HepG2 (cell line): Measurements from ENCODE around the gene YWHAQ. TPM values are rescaled to one million over a fixed set of nuclear protein-coding genes. Genes with fewer than 3 reads are reported as not detected.
"Not testable (repeated sequence)": the region's sequence is repeated elsewhere in the genome, so short reads cannot be mapped to it uniquely, and the experiment has no call there.

Experiments
- ATAC-seq: fragments of 200-7000 bp; cut with Tn5 transposase; 3 replicates; pipeline ENCODE4 v1.9.1; 2020; ENCODE audit warnings: mild to moderate bottlenecking, moderate library complexity
- BruUV-seq: library from RNA; stranded (reverse); fragments of 400-500 nt; replicated peaks from 2 replicates; lab custom pipeline; 2021; lab: Mats Ljungman, UMichigan
- CTCF ChIA-PET: fragments of 300-600 bp; formaldehyde crosslinking; extraction: SDS; loops from one replicate; lab custom pipeline; 2021; ENCODE audit warnings: low total read pairs, inconsistent platforms, low intra/inter-chr PET ratio; lab: Yijun Ruan, JAX
- POLR2A ChIA-PET: fragments of 350-600 bp; sonication (Branson Sonifier 250); formaldehyde crosslinking; loops from one replicate; lab custom pipeline; 2020; ENCODE audit warnings: antibody characterized with exemption, inconsistent platforms; lab: Yijun Ruan, JAX
- DNase-seq: peaks from one replicate; pipeline ENCODE4 v3.0.0-alpha.2; 2015; ENCODE audit warnings: low spot score
- FAIRE-seq: peaks from 3 replicates; lab custom pipeline; 2011; peaks lifted over from hg19 to GRCh38; lab: Jason Lieb, UNC
- H2AFZ ChIP-seq: one replicate; pipeline ENCODE4 v1.6.1; 2011; ENCODE audit warnings: low read length, inconsistent platforms
- H3K27ac ChIP-seq: fragments of 300-600 bp; 3 replicates; pipeline ENCODE4 v1.8.0; 2011; ENCODE audit warnings: mixed run types, mild to moderate bottlenecking, mixed read lengths, low read length, inconsistent platforms; ENCODE audit not compliant: insufficient read depth; ENCODE audit errors: extremely low read length
- H3K27me3 ChIP-seq, 2 experiments: fragments of 200-600 bp in 1 of 2; 2 replicates in 1 of 2; 3 replicates in 1 of 2; pipeline versions ENCODE4 v1.6.0 to v1.8.0; 2011; ENCODE audit warnings: low read length in 2 of 2, mild to moderate bottlenecking in 2 of 2, moderate library complexity in 2 of 2, inconsistent platforms in 1 of 2; ENCODE audit not compliant: insufficient read depth in 2 of 2, control insufficient read depth in 1 of 2
- H3K36me3 ChIP-seq, 2 experiments: fragments of 200-600 bp in 1 of 2; replicated peaks in 1 of 2; 2 replicates in 1 of 2; 3 replicates in 1 of 2; pipeline versions ENCODE4 v1.5.1 to v1.8.0; 2011; ENCODE audit warnings: low read length in 2 of 2, inconsistent platforms in 1 of 2; ENCODE audit not compliant: insufficient read depth in 2 of 2, control insufficient read depth in 1 of 2
- H3K4me1 ChIP-seq: 2 replicates; pipeline ENCODE4 v1.5.1; 2012; ENCODE audit warnings: low read length, inconsistent platforms; ENCODE audit not compliant: insufficient read depth
- H3K4me2 ChIP-seq: 2 replicates; pipeline ENCODE4 v1.6.0; 2011; ENCODE audit warnings: low read depth, low read length, inconsistent platforms
- H3K4me3 ChIP-seq, 3 experiments: fragments of 200-600 bp in 1 of 3; sonication (generic), shearing (Covaris generic) in 1 of 3; replicated peaks in 1 of 3; 2 replicates each; pipeline ENCODE4 v1.5.1; 2011 to 2016; ENCODE audit warnings: low read length in 3 of 3, inconsistent platforms in 2 of 3, low read depth in 2 of 3, mild to moderate bottlenecking in 2 of 3, control low read depth in 1 of 3, mixed read lengths in 1 of 3; ENCODE audit not compliant: insufficient read depth in 1 of 3
- H3K79me2 ChIP-seq: one replicate; pipeline ENCODE4 v1.6.1; 2011; ENCODE audit warnings: low read length, inconsistent platforms; ENCODE audit not compliant: insufficient read depth
- H3K9ac ChIP-seq: 2 replicates; pipeline ENCODE4 v1.6.0; 2011; ENCODE audit warnings: mild to moderate bottlenecking, low read depth, low read length, inconsistent platforms; ENCODE audit not compliant: insufficient read depth
- H3K9me3 ChIP-seq: 2 replicates; pipeline ENCODE4 v1.5.1; 2012; ENCODE audit warnings: mild to moderate bottlenecking, low read length
- H4K20me1 ChIP-seq: 2 replicates; pipeline ENCODE4 v1.6.0; 2011; ENCODE audit warnings: inconsistent platforms, mild to moderate bottlenecking, low read length, moderate library complexity; ENCODE audit not compliant: insufficient read depth
- CCAR2 ChIP-seq: fragments of 200-400 bp; formaldehyde crosslinking; optimal IDR thresholded peaks from 2 replicates; pipeline ENCODE3; 2018; ENCODE audit warnings: low read depth, mild to moderate bottlenecking, low read length, moderate library complexity
- CTCF ChIP-seq: sonication (generic); formaldehyde crosslinking; IDR thresholded peaks from 2 replicates; pipeline ENCODE4 v1.5.0; 2020; ENCODE audit warnings: mild to moderate bottlenecking, missing genetic modification reagents, moderate library complexity
- MIER3 ChIP-seq: IDR thresholded peaks from 2 replicates; pipeline ENCODE4 v1.6.1; 2016; ENCODE audit warnings: missing compliant biosample characterization, borderline replicate concordance
- TEAD3 ChIP-seq: optimal IDR thresholded peaks from 2 replicates; pipeline ENCODE3; 2016; ENCODE audit warnings: borderline replicate concordance
- THRA ChIP-seq: sonication (generic); formaldehyde crosslinking; IDR thresholded peaks from 2 replicates; pipeline ENCODE4 v1.4.0; 2020; ENCODE audit warnings: missing genetic modification reagents, borderline replicate concordance
- ZNF614 ChIP-seq: IDR thresholded peaks from 2 replicates; pipeline ENCODE4 v1.6.1; 2018; ENCODE audit warnings: missing biosample characterization, missing genetic modification reagents, inconsistent platforms, borderline replicate concordance
- WGBS: methylation state at CpG from one replicate; pipeline ENCODE4 v1.1.6; 2017; ENCODE audit warnings: low lambda C conversion rate; 5-methylcytosine and 5-hydroxymethylcytosine counted together
- in situ Hi-C: cut with HindIII; loops from 2 replicates; pipeline ENCODE4 v1.10.0; 2017; ENCODE audit warnings: low pct_unique_long_range_greater_than_20kb; ENCODE audit not compliant: extremely low pct_ligation_motif_present
- intact Hi-C: fragments of 100-400 bp; cut with micrococcal nuclease; formaldehyde crosslinking; loops from one replicate; pipeline ENCODE4 v1.10.0; 2022; ENCODE audit not compliant: unreplicated experiment
- polyA plus RNA-seq, 8 experiments: library from polyadenylated mRNA; depleted of rRNA in 3 of 8; stranded (reverse) in 7 of 8; unstranded in 1 of 8; fragments of >200 nt; fragmentation: Illumina TruSeq in 4 of 8; extraction: Trizol in 4 of 8; gene quantifications; 2 replicates each; pipeline versions ENCODE4 v1.2.1 to v1.2.3, GENCODE V29; 2011 to 2016; ENCODE audit warnings: low read depth in 4 of 8, missing spikeins in 1 of 8, mixed read lengths in 1 of 8; ENCODE audit not compliant: insufficient read depth in 1 of 8
- total RNA-seq, 5 experiments: library from RNA; depleted of rRNA; stranded (reverse); fragments of >200 nt; fragmentation: Illumina TruSeq; extraction: Trizol; gene quantifications; 2 replicates each; pipeline ENCODE4 v1.2.3, GENCODE V29; 2016; ENCODE audit warnings: low read depth in 1 of 5

Gene YWHAQ
- total and polyA plus RNA-seq, 2 of the 13 experiments (the other 11 are each of a cell fraction or from before 2014, with no cell fraction given) = 160 to 304 TPM

GRCh38 chr2:9611549-9611912 is 19.3 kb downstream of the YWHAQ start:
- POLR2A ChIA-PET = interaction anchor here (0.6 kb wide), 1 partner anchor 55 kb away, joined by 6 read pairs; no protein-coding TSS in a partner anchor
- DNase-seq, in situ Hi-C loops, H3K9me3 ChIP-seq, H3K27ac ChIP-seq, FAIRE-seq, H2AFZ ChIP-seq, H3K4me2 ChIP-seq, BruUV-seq, intact Hi-C loops, CTCF ChIA-PET, H3K9ac ChIP-seq, H3K27me3 ChIP-seq, H3K4me3 ChIP-seq: not testable (repeated sequence)
- Histone ChIP-seq H3K4me1 (peaks cover 39% of the 10 kb centered on the region), H3K36me3 (peaks cover 1 to 16% of the 10 kb centered on the region in 2 experiments), H4K20me1 (peaks cover 62% of the 10 kb centered on the region), H3K79me2 (peaks cover 98% of the 10 kb centered on the region)
- ATAC-seq = peak; percentile 19; the same call in 1 of the 3 replicates
- TF ChIP-seq TEAD3 (CRISPR knock-in tag) = peak; percentile 93
- TF ChIP-seq CTCF = 0 out of 2 replicates have a peak, but pooled peaks have one; percentile 13
- 97% methylated on average over 8 of the region's 8 CpGs for WGBS

GRCh38 chr2:9610781-9611548 is 19.8 kb downstream of the YWHAQ start:
- ChIA-PET POLR2A (interaction anchor here (0.6 kb wide), 1 partner anchor 54 kb away, joined by 6 read pairs; no protein-coding TSS in a partner anchor), CTCF (no interaction called here)
- peak; percentile 25; the same call in 2 of the 3 replicates for ATAC-seq

More at GRCh38 chr2:9610781-9611548, 19.8 kb downstream of the YWHAQ start:
- no TSS peak for BruUV-seq
- no peak overlapping the region for H3K4me3 ChIP-seq
- intact Hi-C loops = no loop called here
- TF ChIP-seq THRA (no peak), ZNF614 (CRISPR knock-in tag) (no peak), CCAR2 (no peak), MIER3 (CRISPR knock-in tag) (no peak)
- H2AFZ ChIP-seq = no peak overlapping the region
- no peaks in the 10 kb centered on the region for H3K27me3 ChIP-seq
- H3K4me1 ChIP-seq = peaks cover 39% of the 10 kb centered on the region
- peaks cover 98% of the 10 kb centered on the region for H3K79me2 ChIP-seq
- H3K27ac ChIP-seq = no peak overlapping the region
- DNase-seq (no peak), FAIRE-seq (no peak)
- H3K9ac ChIP-seq = no peak overlapping the region
- H3K36me3 ChIP-seq = peaks cover 1 to 16% of the 10 kb centered on the region in 2 experiments
- no peaks in the 10 kb centered on the region for H3K9me3 ChIP-seq
- WGBS = 95% methylated on average over 7 of the region's 7 CpGs
- H4K20me1 ChIP-seq = peaks cover 62% of the 10 kb centered on the region
- in situ Hi-C loops = no loop called here
- no peak overlapping the region for H3K4me2 ChIP-seq
